SK-N-SH (cell line): ENCODE data around the gene INPPL1.

ENCODE experiments used
- CHD2 ChIP-seq: fragments of 150-350 bp; IDR thresholded peaks from 2 replicates; pipeline ENCODE4 v1.6.1; 2018; ENCODE audit warnings: low read length; ENCODE audit not compliant: partially characterized antibody
- FOXM1 ChIP-seq: IDR thresholded peaks from 2 replicates; pipeline ENCODE4 v1.4.0; 2012; ENCODE audit warnings: low read depth, mild to moderate bottlenecking
- TF ChIP-seq, protein P1 (sequence below): IDR thresholded peaks from 2 replicates; pipeline ENCODE4 v1.6.1; 2012; ENCODE audit warnings: mild to moderate bottlenecking, low read depth, low read length, moderate library complexity
- TF ChIP-seq, protein P2 (sequence below): fragments of 200-600 bp; sonication (generic); IDR thresholded peaks from 2 replicates; pipeline ENCODE4 v1.6.1; 2017; ENCODE audit warnings: antibody characterized with exemption, mild to moderate bottlenecking, moderate library complexity

DNA sequence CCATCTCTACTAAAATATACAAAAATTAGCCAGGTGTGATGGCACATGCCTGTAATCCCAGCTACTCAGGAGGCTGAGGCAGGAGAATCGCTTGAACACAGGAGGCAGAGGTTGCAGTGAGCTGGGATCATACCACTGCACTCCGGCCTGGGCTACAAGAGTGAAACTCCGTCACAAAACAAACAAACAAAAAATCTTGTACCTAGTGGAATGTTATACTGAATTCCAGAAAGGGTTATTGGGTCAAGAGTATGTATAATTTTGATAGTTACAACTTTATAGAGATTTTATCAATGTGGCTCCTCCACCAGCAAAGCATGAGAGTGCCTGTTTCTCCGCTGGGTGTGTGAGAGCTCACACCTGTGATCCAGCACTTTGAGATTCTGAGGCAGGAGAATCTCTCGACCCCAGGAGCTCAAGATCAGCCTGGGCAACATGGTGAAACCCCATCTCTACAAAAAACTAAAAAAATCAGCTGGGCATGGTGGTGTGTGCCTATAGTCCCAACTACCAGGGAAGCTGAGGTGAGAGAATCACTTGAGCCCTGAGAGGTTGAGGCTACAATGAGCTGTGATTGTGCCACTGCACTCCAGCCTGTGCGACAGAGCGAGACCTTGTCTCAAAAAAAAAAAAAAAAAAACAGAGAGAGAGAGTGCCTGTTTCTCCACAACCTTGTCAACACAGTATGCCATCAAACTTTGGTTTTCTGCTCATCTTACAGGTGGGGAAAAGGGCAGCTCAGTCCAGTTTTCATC lies 45.3 kb upstream of the INPPL1 start:
- TF ChIP-seq CHD2 (no peak), FOXM1 (no peak)
- TF ChIP-seq, protein P1, sequence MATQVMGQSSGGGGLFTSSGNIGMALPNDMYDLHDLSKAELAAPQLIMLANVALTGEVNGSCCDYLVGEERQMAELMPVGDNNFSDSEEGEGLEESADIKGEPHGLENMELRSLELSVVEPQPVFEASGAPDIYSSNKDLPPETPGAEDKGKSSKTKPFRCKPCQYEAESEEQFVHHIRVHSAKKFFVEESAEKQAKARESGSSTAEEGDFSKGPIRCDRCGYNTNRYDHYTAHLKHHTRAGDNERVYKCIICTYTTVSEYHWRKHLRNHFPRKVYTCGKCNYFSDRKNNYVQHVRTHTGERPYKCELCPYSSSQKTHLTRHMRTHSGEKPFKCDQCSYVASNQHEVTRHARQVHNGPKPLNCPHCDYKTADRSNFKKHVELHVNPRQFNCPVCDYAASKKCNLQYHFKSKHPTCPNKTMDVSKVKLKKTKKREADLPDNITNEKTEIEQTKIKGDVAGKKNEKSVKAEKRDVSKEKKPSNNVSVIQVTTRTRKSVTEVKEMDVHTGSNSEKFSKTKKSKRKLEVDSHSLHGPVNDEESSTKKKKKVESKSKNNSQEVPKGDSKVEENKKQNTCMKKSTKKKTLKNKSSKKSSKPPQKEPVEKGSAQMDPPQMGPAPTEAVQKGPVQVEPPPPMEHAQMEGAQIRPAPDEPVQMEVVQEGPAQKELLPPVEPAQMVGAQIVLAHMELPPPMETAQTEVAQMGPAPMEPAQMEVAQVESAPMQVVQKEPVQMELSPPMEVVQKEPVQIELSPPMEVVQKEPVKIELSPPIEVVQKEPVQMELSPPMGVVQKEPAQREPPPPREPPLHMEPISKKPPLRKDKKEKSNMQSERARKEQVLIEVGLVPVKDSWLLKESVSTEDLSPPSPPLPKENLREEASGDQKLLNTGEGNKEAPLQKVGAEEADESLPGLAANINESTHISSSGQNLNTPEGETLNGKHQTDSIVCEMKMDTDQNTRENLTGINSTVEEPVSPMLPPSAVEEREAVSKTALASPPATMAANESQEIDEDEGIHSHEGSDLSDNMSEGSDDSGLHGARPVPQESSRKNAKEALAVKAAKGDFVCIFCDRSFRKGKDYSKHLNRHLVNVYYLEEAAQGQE = no peak
- TF ChIP-seq, protein P2, sequence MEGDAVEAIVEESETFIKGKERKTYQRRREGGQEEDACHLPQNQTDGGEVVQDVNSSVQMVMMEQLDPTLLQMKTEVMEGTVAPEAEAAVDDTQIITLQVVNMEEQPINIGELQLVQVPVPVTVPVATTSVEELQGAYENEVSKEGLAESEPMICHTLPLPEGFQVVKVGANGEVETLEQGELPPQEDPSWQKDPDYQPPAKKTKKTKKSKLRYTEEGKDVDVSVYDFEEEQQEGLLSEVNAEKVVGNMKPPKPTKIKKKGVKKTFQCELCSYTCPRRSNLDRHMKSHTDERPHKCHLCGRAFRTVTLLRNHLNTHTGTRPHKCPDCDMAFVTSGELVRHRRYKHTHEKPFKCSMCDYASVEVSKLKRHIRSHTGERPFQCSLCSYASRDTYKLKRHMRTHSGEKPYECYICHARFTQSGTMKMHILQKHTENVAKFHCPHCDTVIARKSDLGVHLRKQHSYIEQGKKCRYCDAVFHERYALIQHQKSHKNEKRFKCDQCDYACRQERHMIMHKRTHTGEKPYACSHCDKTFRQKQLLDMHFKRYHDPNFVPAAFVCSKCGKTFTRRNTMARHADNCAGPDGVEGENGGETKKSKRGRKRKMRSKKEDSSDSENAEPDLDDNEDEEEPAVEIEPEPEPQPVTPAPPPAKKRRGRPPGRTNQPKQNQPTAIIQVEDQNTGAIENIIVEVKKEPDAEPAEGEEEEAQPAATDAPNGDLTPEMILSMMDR = no peak
